ENCODE results near the gene TBC1D10B.
A peak's percentile ranks its signal among the peaks of the same experiment; 100 is the strongest.

TBC1D10B gene

GRCh38 chr16:30377812-30378235, 7.5 kb upstream of the TBC1D10B start (continued):
- TF ChIP-seq ZNF280C (tag by site-specific recombination; IDR thresholded peaks at IDR 0.05) (no peak), OVOL3 (tag by site-specific recombination; IDR thresholded peaks at IDR 0.05) (no peak), ZNF18 (tag by site-specific recombination; IDR thresholded peaks at IDR 0.05) (0 out of 2 replicates have a peak, but pooled peaks have one; percentile 24), TRIM28 (IDR thresholded peaks at IDR 0.05; ENCODE audit: borderline replicate concordance, low read length) (no peak), ZNF514 (tag by site-specific recombination; IDR thresholded peaks at IDR 0.05) (no peak), PBX3 (CRISPR knock-in tag; IDR thresholded peaks at IDR 0.05) (peak; percentile 66; the same call in 1 of the 2 replicates), ZNF266 (tag by site-specific recombination; IDR thresholded peaks at IDR 0.05; ENCODE audit: low read depth) (no peak), ZNF324 (tag by site-specific recombination; IDR thresholded peaks at IDR 0.05) (peak; percentile 73; the same call in 1 of the 2 replicates), HOXC10 (CRISPR knock-in tag; IDR thresholded peaks at IDR 0.05) (no peak; the same call in 1 of the 2 replicates), ZNF174 (tag by site-specific recombination; IDR thresholded peaks at IDR 0.05) (no peak), ZNF19 (tag by site-specific recombination; IDR thresholded peaks at IDR 0.05; ENCODE audit: low read depth) (no peak), ZNF184 (tag by site-specific recombination; IDR thresholded peaks at IDR 0.05) (peak; percentile 54; the same call in 1 of the 2 replicates), ZNF335 (tag by site-specific recombination; conservative IDR thresholded peaks at IDR 0.05) (peak; percentile 95), ZBTB26 (tag by site-specific recombination; optimal IDR thresholded peaks at IDR 0.05) (peak; percentile 59), ZNF449 (tag by site-specific recombination; IDR thresholded peaks at IDR 0.05) (no peak; the same call in 1 of the 2 replicates), ZIC2 (tag by site-specific recombination; IDR thresholded peaks at IDR 0.05) (no peak), KLF8 (tag by site-specific recombination; IDR thresholded peaks at IDR 0.05) (peak; percentile 29; the same call in 1 of the 2 replicates), ZNF23 (tag by site-specific recombination; IDR thresholded peaks at IDR 0.05; ENCODE audit: borderline replicate concordance) (no peak), ZBTB10 (tag by site-specific recombination; IDR thresholded peaks at IDR 0.05) (no peak), GLIS2 (tag by site-specific recombination; IDR thresholded peaks at IDR 0.05) (peak; percentile 28; the same call in 1 of the 2 replicates), PRDM2 (tag by site-specific recombination; IDR thresholded peaks at IDR 0.05; ENCODE audit: borderline replicate concordance) (no peak), ZNF785 (tag by site-specific recombination; IDR thresholded peaks at IDR 0.05) (no peak), ZNF473 (tag by site-specific recombination; IDR thresholded peaks at IDR 0.05) (no peak), ZNF629 (tag by site-specific recombination; IDR thresholded peaks at IDR 0.05) (peak; percentile 86)
